ENCODE measurements around the gene BLOC1S3. TPM values are rescaled to one million over a fixed set of nuclear protein-coding genes. Genes with fewer than 3 reads are reported as not detected.

Gene BLOC1S3
- total and polyA plus RNA-seq, 2 of the 13 experiments (the other 11 are each of a cell fraction or from before 2014, with no cell fraction given), result 4.3 to 4.8 TPM

GRCh38 chr19:45154064-45154827 is 24.3 kb upstream of the BLOC1S3 start (continued):
- TF ChIP-seq MTERF4 (CRISPR knock-in tag; IDR thresholded peaks at IDR 0.05) (no peak), ZNF34 (CRISPR knock-in tag; IDR thresholded peaks at IDR 0.05; ENCODE audit: borderline replicate concordance) (no peak), NFATC3 (CRISPR knock-in tag; IDR thresholded peaks at IDR 0.05) (no peak), SRY (CRISPR knock-in tag; IDR thresholded peaks at IDR 0.05) (no peak), TERF1 (CRISPR knock-in tag; IDR thresholded peaks at IDR 0.05) (no peak), ZNF496 (CRISPR knock-in tag; IDR thresholded peaks at IDR 0.05; ENCODE audit: insufficient replicate concordance) (no peak), GPN1 (CRISPR knock-in tag; IDR thresholded peaks at IDR 0.05; ENCODE audit: borderline replicate concordance) (no peak), GTF3A (CRISPR knock-in tag; conservative IDR thresholded peaks at IDR 0.05) (no peak), ZNF513 (CRISPR knock-in tag; conservative IDR thresholded peaks at IDR 0.05) (no peak), ZHX1 (CRISPR knock-in tag; IDR thresholded peaks at IDR 0.05; ENCODE audit: low read depth) (no peak), HMGXB3 (CRISPR knock-in tag; IDR thresholded peaks at IDR 0.05; ENCODE audit: borderline replicate concordance) (no peak), MXD3 (CRISPR knock-in tag; IDR thresholded peaks at IDR 0.05) (peak; percentile 42; the same call in 1 of the 2 replicates), ATRX (CRISPR knock-in tag; IDR thresholded peaks at IDR 0.05; ENCODE audit: borderline replicate concordance) (no peak), HNF1B (CRISPR knock-in tag; IDR thresholded peaks at IDR 0.05) (no peak)

Measured in HepG2 (cell line).